Activated CD4-positive, alpha-beta T cell treated with anti-CD3 and anti-CD28 coated beads, Interleukin-10, Interleukin-2, amounts not matched to agents 100 ng/mL and 50 ng/mL, durations not matched to agents 16 hours and 8 hours (primary cell): Measurements from ENCODE around the gene ACTR5.

ENCODE experiments used
- DNase-seq: peaks from one replicate; pipeline ENCODE4 v3.0.0-alpha.2; 2020

Gene ACTR5

DNA sequence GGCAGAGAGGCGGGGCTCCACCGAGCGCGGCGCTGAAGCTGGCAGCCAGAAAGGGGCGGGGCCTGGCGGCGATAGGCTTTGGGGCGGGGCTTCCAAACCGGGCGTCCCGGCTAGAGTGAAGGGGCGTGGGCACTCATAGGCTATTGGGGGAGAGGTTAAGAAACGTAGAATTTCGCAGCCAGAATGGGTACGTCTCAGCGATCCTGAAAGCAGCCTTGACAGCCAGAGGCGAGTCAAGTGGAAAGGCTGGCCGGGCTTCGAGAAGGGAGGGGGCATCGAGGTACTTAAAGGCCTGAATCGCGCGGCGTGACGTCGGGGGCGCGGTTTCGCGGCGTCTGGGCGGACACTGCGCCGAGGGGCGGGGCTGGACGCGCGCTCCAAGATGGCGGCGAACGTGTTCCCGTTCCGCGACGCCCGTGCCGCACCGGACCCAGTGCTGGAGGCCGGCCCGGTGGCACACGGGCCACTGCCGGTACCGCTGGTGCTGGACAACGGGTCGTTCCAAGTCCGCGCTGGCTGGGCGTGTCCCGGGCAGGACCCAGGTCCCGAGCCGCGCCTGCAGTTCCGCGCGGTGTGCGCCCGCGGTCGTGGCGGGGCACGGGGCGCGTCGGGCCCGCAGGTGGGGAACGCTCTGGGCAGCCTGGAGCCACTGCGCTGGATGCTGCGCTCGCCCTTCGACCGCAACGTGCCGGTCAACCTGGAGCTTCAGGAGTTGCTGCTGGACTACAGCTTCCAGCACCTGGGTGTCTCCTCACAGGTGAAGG is at the start of gene ACTR5:
ACTR5 (plus strand) TSS at position 364 of the 764 bp plus-strand sequence; CDS start at position 383, 19 bp downstream.
- DNase-seq: peak; percentile 97

DNA sequence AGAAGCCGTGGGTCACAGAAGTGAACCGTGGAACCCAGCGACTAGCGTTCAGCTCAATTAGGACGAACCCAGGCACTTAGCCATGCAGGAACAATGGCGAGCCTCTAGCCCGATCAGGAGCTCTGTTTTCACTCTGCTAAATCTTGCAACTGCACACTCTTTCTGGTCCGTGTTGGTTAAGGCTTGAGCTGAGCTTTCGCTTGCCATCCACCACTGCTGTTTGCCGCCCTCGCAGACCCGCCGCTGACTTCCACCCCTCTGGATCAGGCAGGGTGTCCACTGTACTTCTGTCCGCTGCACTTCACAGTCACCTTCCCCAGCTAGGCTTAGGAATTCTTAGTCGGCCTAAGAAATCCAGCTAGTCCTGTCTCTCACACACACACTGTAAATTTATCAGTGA is 49.7 kb upstream of the ACTR5 start:
- no peak for DNase-seq

DNA sequence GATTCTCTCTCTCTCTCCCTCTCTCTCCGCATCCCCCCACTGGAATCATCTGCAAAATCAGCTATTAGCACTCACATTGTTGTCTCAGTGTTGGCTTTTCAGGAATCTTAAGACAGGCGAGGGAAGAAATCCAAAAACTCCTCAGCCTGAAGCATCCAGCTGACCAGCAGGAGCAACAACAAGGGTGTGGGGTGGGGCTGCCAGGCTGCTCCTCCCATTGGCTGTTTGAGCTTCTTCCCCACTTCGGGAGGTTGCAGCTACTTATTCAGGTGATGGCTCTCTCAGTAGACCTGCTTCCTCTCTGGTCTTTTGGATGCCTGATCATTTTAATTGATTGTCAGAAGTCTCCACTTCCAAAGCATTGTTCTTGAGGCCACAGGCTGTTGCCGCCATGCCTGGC is 48.1 kb upstream of the ACTR5 start:
- DNase-seq: no peak

- DNase-seq: no peak
These were observed 47.3 kb upstream of the ACTR5 start for GRCh38 chr20:38700926-38701325.

GRCh38 chr20:38703526-38703925 is 44.7 kb upstream of the ACTR5 start:
- DNase-seq: no peak

DNA sequence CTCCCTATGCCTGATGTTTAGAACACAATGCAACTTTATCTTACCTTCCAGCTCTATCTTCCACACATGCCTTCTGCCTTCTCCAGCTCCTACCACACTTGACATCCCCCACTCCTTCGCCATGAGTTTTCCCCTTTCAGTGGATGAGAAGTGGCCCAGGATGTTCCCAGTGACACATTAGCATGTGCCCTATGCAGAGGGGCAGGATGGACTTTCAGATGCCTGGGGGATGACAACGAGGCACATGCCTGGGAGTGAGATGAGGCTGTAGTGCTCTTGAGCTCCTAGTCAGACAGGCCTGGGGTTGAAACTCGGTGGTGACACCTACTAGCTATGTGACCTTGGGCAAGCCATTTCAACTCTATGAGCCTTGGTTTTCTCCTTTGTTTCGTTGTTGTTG is 44.1 kb upstream of the ACTR5 start:
- no peak for DNase-seq

DNA sequence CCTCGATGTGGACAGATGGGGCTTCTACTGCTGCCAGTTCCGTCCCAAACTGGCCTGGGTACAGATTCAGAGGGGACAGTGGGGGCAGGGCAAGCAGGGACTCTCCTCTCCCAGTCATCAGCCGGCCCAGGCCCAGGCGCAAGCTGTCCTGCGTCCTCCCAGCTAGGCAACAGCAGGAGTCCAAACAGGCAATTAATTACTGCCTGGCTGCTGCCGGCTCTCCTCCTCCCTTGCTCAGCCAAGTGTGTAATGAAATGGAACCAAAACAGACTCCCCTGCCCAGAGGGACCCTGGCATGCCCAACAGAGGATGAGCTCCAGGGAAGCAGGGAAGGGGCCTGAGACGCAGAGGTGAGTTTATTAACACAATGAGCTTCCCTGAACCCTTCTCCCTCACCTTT is 41.8 kb upstream of the ACTR5 start:
- DNase-seq: no peak

- no peak for DNase-seq
These were observed 34.0 kb upstream of the ACTR5 start for GRCh38 chr20:38714308-38714707.

GRCh38 chr20:38715646-38716045 is 32.6 kb upstream of the ACTR5 start:
- no peak for DNase-seq

DNA sequence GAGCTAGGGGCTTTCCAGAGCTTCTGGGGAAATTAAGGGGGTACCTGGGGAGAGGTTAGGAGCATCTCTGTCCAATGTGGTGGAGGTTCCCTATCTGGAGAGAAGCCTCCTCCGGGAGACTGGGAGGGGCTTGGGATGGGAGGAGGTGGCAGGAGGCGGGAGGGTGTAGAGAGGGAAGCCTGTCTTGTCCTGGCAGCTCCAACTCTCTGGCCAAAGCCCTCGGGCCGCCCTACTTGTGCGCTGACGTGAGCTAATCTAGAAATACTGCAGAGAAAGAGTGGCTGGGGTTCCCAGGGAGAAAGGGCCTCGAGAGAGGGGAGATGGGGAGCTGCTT is 25.6 kb upstream of the ACTR5 start:
- no peak for DNase-seq

DNA sequence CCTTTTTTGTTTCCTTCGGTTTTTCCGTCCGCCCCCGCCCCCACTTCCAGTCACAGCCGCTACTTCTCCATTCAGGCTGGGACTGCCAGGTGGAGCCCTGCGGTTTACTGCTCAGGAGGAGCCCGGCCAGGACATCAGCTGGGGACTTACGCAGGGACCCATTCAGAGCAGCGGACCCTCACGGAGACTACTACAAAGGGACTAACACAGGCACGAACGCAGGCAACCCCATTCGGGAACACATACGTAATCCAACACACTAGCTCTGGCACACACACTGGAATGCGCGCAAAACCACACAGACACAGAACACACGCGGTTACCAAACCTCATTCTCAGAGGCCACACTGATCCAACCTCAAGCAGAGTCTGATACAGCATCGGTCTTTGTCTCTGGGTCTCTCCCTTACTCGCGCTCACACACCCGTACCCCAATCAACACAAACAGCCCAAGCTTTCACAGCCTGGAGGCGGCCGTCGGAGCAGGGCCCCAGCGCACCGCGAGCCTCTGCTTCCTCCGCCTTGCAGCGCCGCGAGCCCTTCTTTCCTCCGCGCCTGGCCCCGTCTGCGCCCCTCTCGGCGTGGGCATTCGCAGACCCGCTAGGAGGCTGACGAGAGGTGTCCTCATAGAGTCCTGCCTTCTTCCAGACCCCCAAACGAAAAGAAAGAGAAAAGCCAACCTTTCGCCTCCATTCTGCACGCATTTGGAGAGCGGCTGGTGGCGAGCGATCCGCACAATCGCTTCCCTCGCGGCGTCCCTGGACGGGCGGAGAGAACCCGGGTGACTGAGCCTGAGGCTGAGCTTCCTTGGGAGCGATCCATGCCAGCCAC is 25.0 kb upstream of the ACTR5 start:
- DNase-seq: no peak

DNA sequence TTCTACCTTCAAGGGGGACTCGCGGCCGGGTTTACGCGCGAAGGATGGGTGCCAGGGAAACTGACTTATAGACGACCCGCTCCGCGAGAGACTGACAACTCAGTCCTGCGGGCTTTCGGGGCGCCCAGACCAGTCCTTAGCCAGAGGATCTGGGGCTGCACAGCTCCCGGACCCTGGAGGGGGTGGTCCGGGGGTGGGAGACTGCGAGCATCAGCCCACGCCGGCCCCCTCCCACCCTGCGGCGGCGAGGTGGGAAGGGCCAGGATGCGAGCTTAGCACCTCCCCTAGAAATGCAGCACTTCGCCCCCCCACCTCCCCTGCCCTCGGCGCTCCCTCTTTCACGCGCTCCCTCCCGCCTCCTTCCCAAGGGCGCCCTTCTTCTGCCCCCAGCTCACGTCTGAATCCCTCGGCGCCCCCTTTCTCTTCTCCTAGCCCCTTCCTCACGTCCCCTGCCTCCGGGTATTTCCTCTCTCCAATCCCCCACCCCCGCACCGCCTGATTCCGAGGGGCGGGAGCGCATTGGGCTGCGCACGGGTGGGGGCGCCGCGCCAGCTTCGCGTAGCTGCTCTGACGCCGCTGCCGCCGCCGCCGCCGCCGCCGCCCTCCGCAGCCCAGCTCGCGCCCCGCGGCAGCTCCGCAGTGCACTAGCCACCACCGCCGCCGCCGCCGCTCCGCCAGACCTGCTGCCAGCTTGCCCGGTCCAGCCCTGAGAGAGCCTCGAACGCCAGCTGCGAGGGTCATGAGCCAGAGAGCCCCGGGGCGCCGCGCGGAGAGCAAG is 24.2 kb upstream of the ACTR5 start, which contains the start of gene SLC32A1:
SLC32A1 (plus strand) TSS at position 639 of the 778 bp plus-strand sequence. CDS start 239 bp downstream, outside the sequence.
- no peak for DNase-seq

- DNase-seq: no peak
These were observed 23.6 kb upstream of the ACTR5 start for GRCh38 chr20:38724626-38725147.

GRCh38 chr20:38725148-38725901 is 22.9 kb upstream of the ACTR5 start:
- DNase-seq: no peak

DNA sequence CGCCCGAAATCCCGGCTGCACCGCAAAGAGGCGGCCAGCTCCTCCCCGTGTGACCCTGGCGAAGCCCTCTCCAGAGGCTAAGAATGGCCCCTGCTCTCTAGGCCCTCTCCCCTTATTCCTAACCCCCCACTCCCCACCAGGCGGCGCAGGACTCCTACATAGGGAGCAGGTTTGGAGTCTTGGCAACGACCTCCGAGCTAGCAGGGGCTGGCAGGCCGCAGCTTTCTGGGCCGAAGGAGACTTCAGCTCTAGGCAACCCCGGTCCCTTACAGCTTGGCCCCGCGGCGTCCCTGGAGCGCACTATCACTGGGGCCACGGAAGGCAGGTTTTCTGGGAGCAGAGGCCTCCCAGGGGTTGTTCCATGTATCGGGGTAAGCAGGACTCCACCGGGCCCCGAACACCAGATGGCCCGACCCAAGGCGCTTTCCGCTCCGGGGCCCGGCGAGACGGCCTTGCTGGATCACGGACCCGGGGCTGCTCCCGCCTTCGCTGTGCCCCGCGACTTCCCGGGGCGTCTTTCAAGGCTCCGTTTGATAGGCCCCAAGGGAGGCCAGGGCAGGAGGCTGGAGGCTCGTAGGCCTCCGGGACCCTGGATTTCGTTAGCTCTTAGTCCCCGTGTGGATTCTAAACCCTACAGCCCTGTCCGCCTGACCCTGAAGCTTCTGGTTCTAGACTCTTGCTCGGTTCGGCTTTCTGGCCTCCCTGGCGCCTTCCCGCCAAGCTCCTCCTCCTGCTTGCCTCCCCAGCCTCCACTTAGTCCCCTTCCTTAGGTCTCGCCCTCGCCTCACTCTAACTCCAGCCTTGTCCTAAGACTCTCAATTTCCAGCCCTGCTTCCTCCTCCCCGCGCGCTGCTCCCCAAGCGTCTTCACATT is 22.1 kb upstream of the ACTR5 start:
- peak; percentile 53 for DNase-seq

DNA sequence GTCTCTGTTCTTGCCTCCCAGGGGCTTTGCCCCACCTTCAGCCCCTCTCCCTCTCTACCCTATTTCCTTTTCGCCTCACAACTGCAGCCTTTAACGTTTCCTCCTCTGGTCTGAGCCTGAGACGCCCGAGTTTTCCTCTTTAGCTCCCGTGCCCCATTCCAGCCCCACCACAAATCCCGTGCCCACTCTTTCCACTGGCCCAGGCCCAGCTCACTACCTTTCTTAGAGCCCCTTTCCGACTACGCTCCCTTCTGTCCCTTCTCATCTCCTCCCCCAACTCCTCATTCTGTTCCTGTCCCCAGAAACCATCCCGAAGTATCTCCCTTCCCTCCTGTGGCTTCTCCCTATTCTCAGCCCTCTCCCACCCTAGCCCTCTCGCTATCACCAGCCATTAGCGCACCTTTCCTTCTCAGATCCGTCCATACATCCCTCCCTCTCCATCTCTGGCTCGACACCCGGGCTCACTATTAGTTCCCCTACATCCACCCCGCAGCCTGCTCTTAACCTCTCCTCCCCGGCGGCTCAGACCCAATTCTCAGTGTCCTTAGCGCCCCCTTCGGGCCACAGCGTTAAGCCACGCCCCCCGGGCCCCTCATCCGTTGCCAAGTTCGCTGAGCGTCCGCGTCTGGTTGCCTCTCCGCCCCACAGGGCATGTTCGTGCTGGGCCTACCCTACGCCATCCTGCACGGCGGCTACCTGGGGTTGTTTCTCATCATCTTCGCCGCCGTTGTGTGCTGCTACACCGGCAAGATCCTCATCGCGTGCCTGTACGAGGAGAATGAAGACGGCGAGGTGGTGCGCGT is 21.3 kb upstream of the ACTR5 start:
- peak; percentile 77 for DNase-seq

- no peak for DNase-seq
These were observed 20.6 kb upstream of the ACTR5 start for GRCh38 chr20:38727607-38728190.

- DNase-seq: no peak
These were observed 20.0 kb upstream of the ACTR5 start for GRCh38 chr20:38728191-38728781.

GRCh38 chr20:38728911-38729642 is 19.2 kb upstream of the ACTR5 start:
- no peak for DNase-seq
